WTC11 (cell line): Measurements from ENCODE around the gene NEK7. TPM values are rescaled to one million over a fixed set of nuclear protein-coding genes. Genes with fewer than 3 reads are reported as not detected.

ENCODE experiments used
- ATAC-seq: fragments of 200-7000 bp; cut with Tn5 transposase; 2 replicates; pipeline ENCODE4 v1.10.0; 2021; ENCODE audit warnings: mild to moderate bottlenecking, moderate library complexity
- CTCF ChIA-PET: fragments of 300-600 bp; sonication (Branson Sonifier 250); formaldehyde crosslinking; loops from one replicate; lab custom pipeline; 2021; ENCODE audit warnings: antibody characterized with exemption; lab: Charles Lee
- POLR2A ChIA-PET: fragments of 350-600 bp; sonication (Branson Sonifier 250); formaldehyde crosslinking; loops from one replicate; lab custom pipeline; 2021; ENCODE audit warnings: antibody characterized with exemption; lab: Charles Lee
- DNase-seq: peaks from one replicate; pipeline ENCODE4 v3.0.0; 2021; ENCODE audit warnings: low spot score
- H3K27ac Mint-ChIP-seq: 2 replicates; pipeline ENCODE4 v1.8.0; 2021; ENCODE audit warnings: mixed read lengths
- H3K27me3 Mint-ChIP-seq: 2 replicates; pipeline ENCODE4 v1.8.0; 2021; ENCODE audit warnings: low read depth, mild to moderate bottlenecking, moderate library complexity, mixed read lengths
- H3K36me3 Mint-ChIP-seq: 2 replicates; pipeline ENCODE4 v1.8.0; 2021; ENCODE audit warnings: mixed read lengths
- H3K4me1 Mint-ChIP-seq: 2 replicates; pipeline ENCODE4 v1.8.0; 2022; ENCODE audit warnings: mixed read lengths
- H3K4me3 Mint-ChIP-seq: 2 replicates; pipeline ENCODE4 v1.8.0; 2021; ENCODE audit warnings: mild to moderate bottlenecking, moderate library complexity, mixed read lengths
- H3K9me3 Mint-ChIP-seq: 2 replicates; pipeline ENCODE4 v1.8.0; 2021; ENCODE audit warnings: mixed read lengths
- ATF6 ChIP-seq: sonication (generic); formaldehyde crosslinking; IDR thresholded peaks from 2 replicates; pipeline ENCODE4 v1.8.1; 2023; ENCODE audit warnings: mild to moderate bottlenecking, missing genetic modification reagents
- CBFB ChIP-seq: sonication (generic); formaldehyde crosslinking; IDR thresholded peaks from 2 replicates; pipeline ENCODE4 v1.8.1; 2022; ENCODE audit warnings: mild to moderate bottlenecking, low read depth, missing genetic modification reagents
- CREB1 ChIP-seq: sonication (generic); formaldehyde crosslinking; IDR thresholded peaks from 2 replicates; pipeline ENCODE4 v1.8.0; 2023; ENCODE audit warnings: mild to moderate bottlenecking, missing genetic modification reagents
- ELF4 ChIP-seq: sonication (generic); formaldehyde crosslinking; IDR thresholded peaks from 2 replicates; pipeline ENCODE4 v1.8.1; 2022; ENCODE audit warnings: low read depth, mild to moderate bottlenecking, moderate library complexity, missing genetic modification reagents
- JUN ChIP-seq: sonication (generic); formaldehyde crosslinking; IDR thresholded peaks from 2 replicates; pipeline ENCODE4 v1.8.0; 2023; ENCODE audit warnings: mild to moderate bottlenecking, missing genetic modification reagents
- KAT7 ChIP-seq: sonication (generic); formaldehyde crosslinking; IDR thresholded peaks from 2 replicates; pipeline ENCODE4 v1.8.1; 2023; ENCODE audit warnings: missing genetic modification reagents, mild to moderate bottlenecking, borderline replicate concordance
- NFATC4 ChIP-seq: fragments of 250-450 bp; sonication (Bioruptor Pico); IDR thresholded peaks from 2 replicates; pipeline ENCODE4 v1.9.0; 2021; ENCODE audit warnings: mild to moderate bottlenecking
- NFYB ChIP-seq: sonication (generic); formaldehyde crosslinking; conservative IDR thresholded peaks from 2 replicates; pipeline ENCODE4 v1.8.0; 2022; ENCODE audit warnings: low read depth, missing genetic modification reagents
- NR1H2 ChIP-seq: sonication (generic); formaldehyde crosslinking; IDR thresholded peaks from 2 replicates; pipeline ENCODE4 v1.9.0; 2021; ENCODE audit warnings: mild to moderate bottlenecking, moderate library complexity, missing genetic modification reagents
- RELA ChIP-seq: sonication (generic); formaldehyde crosslinking; IDR thresholded peaks from 2 replicates; pipeline ENCODE4 v1.8.1; 2022; ENCODE audit warnings: missing genetic modification reagents, mild to moderate bottlenecking, borderline replicate concordance
- STAT6 ChIP-seq: sonication (generic); formaldehyde crosslinking; conservative IDR thresholded peaks from 2 replicates; pipeline ENCODE4 v1.8.1; 2023; ENCODE audit warnings: mild to moderate bottlenecking, low read depth, missing genetic modification reagents, moderate library complexity
- TEAD4 ChIP-seq: sonication (generic); formaldehyde crosslinking; IDR thresholded peaks from 2 replicates; pipeline ENCODE4 v1.8.0; 2022; ENCODE audit warnings: mild to moderate bottlenecking, missing genetic modification reagents
- TP53 ChIP-seq: sonication (generic); formaldehyde crosslinking; IDR thresholded peaks from 2 replicates; pipeline ENCODE4 v1.8.1; 2023; ENCODE audit warnings: mild to moderate bottlenecking, missing genetic modification reagents
- ZBTB21 ChIP-seq: sonication (generic); formaldehyde crosslinking; IDR thresholded peaks from 2 replicates; pipeline ENCODE4 v1.8.1; 2023; ENCODE audit warnings: mild to moderate bottlenecking, missing genetic modification reagents, borderline replicate concordance
- ZNF121 ChIP-seq: sonication (generic); formaldehyde crosslinking; IDR thresholded peaks from 2 replicates; pipeline ENCODE4 v1.8.0; 2023; ENCODE audit warnings: missing genetic modification reagents
- ZNF138 ChIP-seq: sonication (generic); formaldehyde crosslinking; conservative IDR thresholded peaks from 2 replicates; pipeline ENCODE4 v1.8.1; 2022; ENCODE audit warnings: mild to moderate bottlenecking, moderate library complexity, missing genetic modification reagents
- ZNF232 ChIP-seq: sonication (generic); formaldehyde crosslinking; IDR thresholded peaks from 2 replicates; pipeline ENCODE4 v1.8.0; 2022; ENCODE audit warnings: mild to moderate bottlenecking, missing genetic modification reagents
- ZNF396 ChIP-seq: fragments of 250-450 bp; sonication (Bioruptor Pico); IDR thresholded peaks from 2 replicates; pipeline ENCODE4 v1.8.0; 2021; ENCODE audit warnings: mild to moderate bottlenecking, moderate library complexity, borderline replicate concordance
- ZNF423 ChIP-seq: fragments of 250-450 bp; sonication (Bioruptor Pico); IDR thresholded peaks from 2 replicates; pipeline ENCODE4 v2.1.2; 2022; ENCODE audit warnings: mild to moderate bottlenecking, moderate library complexity
- total RNA-seq: library from RNA; stranded (reverse); gene quantifications from 3 replicates; pipeline ENCODE4 v1.2.3, GENCODE V29; 2021
- TF ChIP-seq, protein P1 (sequence below): sonication (generic); formaldehyde crosslinking; IDR thresholded peaks from 2 replicates; pipeline ENCODE4 v1.8.1; 2022; ENCODE audit warnings: mild to moderate bottlenecking, missing genetic modification reagents, moderate library complexity, borderline replicate concordance
- TF ChIP-seq, protein P2 (sequence below): sonication (generic); formaldehyde crosslinking; IDR thresholded peaks from 2 replicates; pipeline ENCODE4 v1.8.1; 2023; ENCODE audit warnings: mild to moderate bottlenecking, moderate library complexity, missing genetic modification reagents
- TF ChIP-seq, protein P3 (sequence below): sonication (generic); formaldehyde crosslinking; IDR thresholded peaks from 2 replicates; pipeline ENCODE4 v1.8.0; 2022; ENCODE audit warnings: mild to moderate bottlenecking, missing genetic modification reagents

The NEK7 gene
- total RNA-seq, 1 experiment from 2014 or later, result 10.3 TPM

DNA sequence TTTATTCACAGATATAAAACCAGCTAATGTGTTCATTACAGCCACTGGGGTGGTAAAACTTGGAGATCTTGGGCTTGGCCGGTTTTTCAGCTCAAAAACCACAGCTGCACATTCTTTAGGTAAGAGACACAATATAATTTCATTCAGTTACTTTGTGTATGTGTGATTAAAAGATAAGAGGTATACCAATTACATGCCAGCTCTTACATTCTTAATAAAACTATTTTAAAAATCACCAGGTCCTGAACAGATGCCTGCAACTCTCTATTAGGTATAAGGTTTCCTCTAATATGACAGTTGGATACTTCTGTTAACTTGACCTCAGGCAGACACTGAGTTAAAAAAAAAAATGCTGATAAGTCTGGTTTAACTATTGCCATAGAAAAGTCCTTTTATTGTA is 122.1 kb downstream of the NEK7 start (continued):
- TF ChIP-seq, protein P1, sequence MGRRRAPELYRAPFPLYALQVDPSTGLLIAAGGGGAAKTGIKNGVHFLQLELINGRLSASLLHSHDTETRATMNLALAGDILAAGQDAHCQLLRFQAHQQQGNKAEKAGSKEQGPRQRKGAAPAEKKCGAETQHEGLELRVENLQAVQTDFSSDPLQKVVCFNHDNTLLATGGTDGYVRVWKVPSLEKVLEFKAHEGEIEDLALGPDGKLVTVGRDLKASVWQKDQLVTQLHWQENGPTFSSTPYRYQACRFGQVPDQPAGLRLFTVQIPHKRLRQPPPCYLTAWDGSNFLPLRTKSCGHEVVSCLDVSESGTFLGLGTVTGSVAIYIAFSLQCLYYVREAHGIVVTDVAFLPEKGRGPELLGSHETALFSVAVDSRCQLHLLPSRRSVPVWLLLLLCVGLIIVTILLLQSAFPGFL (CRISPR knock-in tag), result no peak

DNA sequence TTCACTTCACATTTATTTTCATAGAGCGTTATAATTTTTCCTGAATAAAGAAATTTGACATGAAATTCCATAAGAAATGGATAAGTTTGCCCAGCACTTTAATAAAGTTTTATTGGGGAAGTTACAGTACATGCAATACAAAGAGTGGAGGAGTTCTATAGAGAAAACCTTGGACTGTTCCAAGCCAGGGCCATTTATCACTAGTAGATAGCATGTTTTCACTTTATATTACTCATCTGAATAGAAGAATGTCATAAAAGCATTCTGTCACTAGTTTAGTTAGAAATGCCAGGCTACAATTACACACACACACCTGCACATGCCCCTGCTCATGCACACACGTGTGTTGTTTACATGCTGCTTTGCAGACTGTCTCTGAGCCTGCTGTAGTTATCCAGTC is 123.3 kb downstream of the NEK7 start:
- H3K36me3 Mint-ChIP-seq, result no peaks in the 10 kb centered on the region
- no peak overlapping the region for H3K27ac Mint-ChIP-seq
- TF ChIP-seq KAT7 (CRISPR knock-in tag) (no peak), ZNF232 (CRISPR knock-in tag) (no peak), JUN (CRISPR knock-in tag) (no peak), NFATC4 (no peak), ZNF138 (CRISPR knock-in tag) (no peak), STAT6 (no peak), ZNF121 (CRISPR knock-in tag) (no peak)
- TF ChIP-seq, protein P2, sequence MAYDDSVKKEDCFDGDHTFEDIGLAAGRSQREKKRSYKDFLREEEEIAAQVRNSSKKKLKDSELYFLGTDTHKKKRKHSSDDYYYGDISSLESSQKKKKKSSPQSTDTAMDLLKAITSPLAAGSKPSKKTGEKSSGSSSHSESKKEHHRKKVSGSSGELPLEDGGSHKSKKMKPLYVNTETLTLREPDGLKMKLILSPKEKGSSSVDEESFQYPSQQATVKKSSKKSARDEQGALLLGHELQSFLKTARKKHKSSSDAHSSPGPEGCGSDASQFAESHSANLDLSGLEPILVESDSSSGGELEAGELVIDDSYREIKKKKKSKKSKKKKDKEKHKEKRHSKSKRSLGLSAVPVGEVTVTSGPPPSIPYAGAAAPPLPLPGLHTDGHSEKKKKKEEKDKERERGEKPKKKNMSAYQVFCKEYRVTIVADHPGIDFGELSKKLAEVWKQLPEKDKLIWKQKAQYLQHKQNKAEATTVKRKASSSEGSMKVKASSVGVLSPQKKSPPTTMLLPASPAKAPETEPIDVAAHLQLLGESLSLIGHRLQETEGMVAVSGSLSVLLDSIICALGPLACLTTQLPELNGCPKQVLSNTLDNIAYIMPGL, result no peak
- no peak for ATAC-seq
- H3K4me3 Mint-ChIP-seq, result no peak overlapping the region
- H3K9me3 Mint-ChIP-seq, result no peaks in the 10 kb centered on the region
- H3K27me3 Mint-ChIP-seq, result no peaks in the 10 kb centered on the region
- no peak for DNase-seq
- CTCF ChIA-PET, result no interaction called here
- peaks cover 4% of the 10 kb centered on the region; the same call in 1 of the 2 replicates for H3K4me1 Mint-ChIP-seq
- POLR2A ChIA-PET, result no interaction called here

GRCh38 chr1:198281911-198282310 is 125.1 kb downstream of the NEK7 start:
- H3K4me1 Mint-ChIP-seq, result no peaks in the 10 kb centered on the region; the same call in 1 of the 2 replicates
- H3K9me3 Mint-ChIP-seq, result no peaks in the 10 kb centered on the region
- H3K27ac Mint-ChIP-seq, result peak overlapping the region; percentile 7; the same call in 1 of the 2 replicates
- ATAC-seq, result no peak
- ChIA-PET POLR2A (no interaction called here), CTCF (no interaction called here)
- H3K36me3 Mint-ChIP-seq, result no peaks in the 10 kb centered on the region
- no peak overlapping the region for H3K4me3 Mint-ChIP-seq
- TF ChIP-seq RELA (no peak), ELF4 (CRISPR knock-in tag) (no peak), CBFB (CRISPR knock-in tag) (no peak), TP53 (CRISPR knock-in tag) (no peak), CREB1 (CRISPR knock-in tag) (no peak), ATF6 (no peak), TEAD4 (CRISPR knock-in tag) (no peak), NR1H2 (no peak), NFYB (CRISPR knock-in tag) (no peak), ZBTB21 (CRISPR knock-in tag) (no peak), ZNF396 (CRISPR knock-in tag) (no peak), ZNF423 (CRISPR knock-in tag) (no peak)
- TF ChIP-seq, protein P3, sequence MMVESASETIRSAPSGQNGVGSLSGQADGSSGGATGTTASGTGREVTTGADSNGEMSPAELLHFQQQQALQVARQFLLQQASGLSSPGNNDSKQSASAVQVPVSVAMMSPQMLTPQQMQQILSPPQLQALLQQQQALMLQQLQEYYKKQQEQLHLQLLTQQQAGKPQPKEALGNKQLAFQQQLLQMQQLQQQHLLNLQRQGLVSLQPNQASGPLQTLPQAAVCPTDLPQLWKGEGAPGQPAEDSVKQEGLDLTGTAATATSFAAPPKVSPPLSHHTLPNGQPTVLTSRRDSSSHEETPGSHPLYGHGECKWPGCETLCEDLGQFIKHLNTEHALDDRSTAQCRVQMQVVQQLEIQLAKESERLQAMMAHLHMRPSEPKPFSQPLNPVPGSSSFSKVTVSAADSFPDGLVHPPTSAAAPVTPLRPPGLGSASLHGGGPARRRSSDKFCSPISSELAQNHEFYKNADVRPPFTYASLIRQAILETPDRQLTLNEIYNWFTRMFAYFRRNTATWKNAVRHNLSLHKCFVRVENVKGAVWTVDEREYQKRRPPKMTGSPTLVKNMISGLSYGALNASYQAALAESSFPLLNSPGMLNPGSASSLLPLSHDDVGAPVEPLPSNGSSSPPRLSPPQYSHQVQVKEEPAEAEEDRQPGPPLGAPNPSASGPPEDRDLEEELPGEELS, result no peak
- no peaks in the 10 kb centered on the region for H3K27me3 Mint-ChIP-seq
- no peak for DNase-seq
